ENCODE results near the gene CDC14B.

Gene CDC14B

GRCh38 chr9:96480736-96481135 is 138.9 kb downstream of the CDC14B start:
- no peak for DNase-seq

GRCh38 chr9:96478829-96479371 is 140.7 kb downstream of the CDC14B start:
- no peak for DNase-seq

GRCh38 chr9:96476591-96476990 is 143.1 kb downstream of the CDC14B start:
- no peak for DNase-seq

- DNase-seq: no peak
Measured at GRCh38 chr9:96476013-96476412, 143.6 kb downstream of the CDC14B start.

- no peak for DNase-seq
Measured at GRCh38 chr9:96467784-96468183, 151.9 kb downstream of the CDC14B start.

GRCh38 chr9:96464426-96464825 is 155.2 kb downstream of the CDC14B start:
- no peak for DNase-seq

- no peak for DNase-seq
Measured at GRCh38 chr9:96462541-96462940, 157.1 kb downstream of the CDC14B start.

- no peak for DNase-seq
Measured at GRCh38 chr9:96461336-96461735, 158.3 kb downstream of the CDC14B start.

- no peak for DNase-seq
Measured at GRCh38 chr9:96460882-96461281, 158.8 kb downstream of the CDC14B start.

GRCh38 chr9:96460470-96460869 is 159.2 kb downstream of the CDC14B start:
- DNase-seq: no peak

GRCh38 chr9:96459268-96460007 is 160.2 kb downstream of the CDC14B start:
- no peak for DNase-seq

GRCh38 chr9:96458226-96458625 is 161.4 kb downstream of the CDC14B start:
- no peak for DNase-seq

- DNase-seq: no peak
Measured at GRCh38 chr9:96457266-96457665, 162.4 kb downstream of the CDC14B start.

GRCh38 chr9:96453625-96454024 is 166.0 kb downstream of the CDC14B start:
- no peak for DNase-seq

- no peak for DNase-seq
Measured at GRCh38 chr9:96450613-96451528, 168.8 kb downstream of the CDC14B start.

Data from NCI-H774 (cell line).